Stimulated activated CD8-positive, alpha-beta memory T cell treated with anti-CD3 and anti-CD28 coated beads, Interleukin-4, amount 100 ng/mL, for 48 hours (primary cell): ENCODE results near the gene HENMT1.

ENCODE experiments used
- DNase-seq: peaks from one replicate; pipeline ENCODE4 v3.0.0-alpha.2; 2020

Gene HENMT1

DNA sequence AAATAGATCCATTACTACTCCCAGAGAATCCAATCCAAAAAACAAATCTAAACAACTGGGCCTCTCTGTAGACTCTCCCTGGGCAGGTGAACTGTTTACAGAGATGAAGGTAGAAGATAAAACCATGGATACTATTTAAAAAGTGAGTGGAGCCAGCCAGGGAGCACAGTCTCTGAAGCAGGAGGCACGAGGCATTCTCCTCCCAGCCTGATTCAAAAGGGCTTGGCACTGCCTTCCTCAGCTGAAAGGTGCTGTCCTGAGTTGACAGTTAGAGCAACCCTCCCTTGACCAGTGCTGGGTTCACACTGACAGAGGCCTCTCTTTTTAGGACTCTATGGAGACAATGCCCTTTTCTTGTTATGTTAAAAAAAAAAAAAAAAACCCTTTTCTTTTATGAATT is 36.8 kb downstream of the HENMT1 start:
- DNase-seq, result no peak

DNA sequence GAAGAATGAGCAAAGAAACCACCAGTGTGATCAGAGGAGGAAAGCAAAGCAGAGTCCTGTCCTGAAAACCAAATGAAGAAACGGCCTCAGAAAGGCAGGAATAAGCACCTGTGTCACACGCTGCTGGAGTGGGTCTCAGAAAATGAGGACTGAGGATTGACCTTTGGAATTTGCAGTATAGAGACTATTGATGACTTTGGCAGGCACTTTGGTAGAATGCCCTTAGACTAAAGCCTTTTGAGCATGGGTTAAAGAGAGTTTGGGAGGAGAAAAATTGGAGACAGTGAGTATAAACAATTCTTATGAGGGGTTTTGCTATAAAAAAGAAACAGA is 43.2 kb downstream of the HENMT1 start:
- DNase-seq, result no peak

DNA sequence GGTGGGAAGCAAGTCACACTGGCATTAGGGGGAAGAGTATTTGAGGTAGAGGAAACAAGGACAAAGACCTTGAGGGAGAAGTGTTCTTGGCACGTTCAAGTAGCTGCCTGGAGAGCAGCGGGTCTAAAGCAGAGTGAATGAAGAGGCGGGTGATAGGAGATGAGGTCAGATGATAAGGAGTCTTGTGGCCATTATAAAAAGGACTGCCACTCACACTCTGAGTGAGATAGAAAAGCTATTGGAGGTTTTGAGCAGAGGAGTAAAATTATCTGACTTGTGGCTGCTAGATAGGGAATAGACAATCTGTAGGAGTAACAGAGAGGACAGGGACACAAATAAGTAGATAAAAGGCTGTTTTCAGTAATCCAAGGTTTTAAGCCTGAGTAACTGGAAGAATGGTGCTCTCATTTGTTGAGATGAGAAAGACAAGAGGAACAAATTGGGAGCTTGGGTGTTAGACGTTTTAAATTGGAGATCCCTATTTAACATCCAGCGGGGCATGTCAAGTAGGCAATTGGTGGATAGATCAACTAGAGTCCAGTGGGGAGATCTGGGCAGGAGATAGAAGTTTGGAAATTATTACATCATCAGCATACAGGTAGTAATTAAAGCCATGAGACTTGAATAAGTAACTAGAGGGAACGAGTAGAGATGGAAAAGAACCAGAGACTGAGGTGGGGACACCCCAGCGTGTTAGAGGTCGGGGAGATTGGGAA is 43.7 kb downstream of the HENMT1 start:
- no peak for DNase-seq

DNA sequence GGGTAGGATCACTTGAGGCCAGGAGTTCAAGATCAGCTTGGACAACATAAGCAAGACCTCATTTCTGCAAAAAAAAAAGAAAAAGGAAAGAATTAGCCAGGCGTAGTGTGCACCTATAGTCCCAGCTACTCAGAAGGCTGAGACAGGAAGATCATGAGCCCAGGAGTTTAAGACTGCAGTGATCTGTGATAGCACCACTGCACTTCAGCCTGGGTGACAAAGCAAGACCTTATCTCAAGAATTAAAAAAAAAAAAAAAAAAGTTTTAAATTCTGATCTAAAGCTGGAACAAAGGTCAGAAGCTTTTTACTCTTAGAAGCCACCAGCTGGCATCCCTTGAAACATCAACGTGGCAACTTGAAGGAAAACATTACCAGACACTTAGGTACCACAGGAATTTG is 45.3 kb downstream of the HENMT1 start:
- DNase-seq, result no peak

DNA sequence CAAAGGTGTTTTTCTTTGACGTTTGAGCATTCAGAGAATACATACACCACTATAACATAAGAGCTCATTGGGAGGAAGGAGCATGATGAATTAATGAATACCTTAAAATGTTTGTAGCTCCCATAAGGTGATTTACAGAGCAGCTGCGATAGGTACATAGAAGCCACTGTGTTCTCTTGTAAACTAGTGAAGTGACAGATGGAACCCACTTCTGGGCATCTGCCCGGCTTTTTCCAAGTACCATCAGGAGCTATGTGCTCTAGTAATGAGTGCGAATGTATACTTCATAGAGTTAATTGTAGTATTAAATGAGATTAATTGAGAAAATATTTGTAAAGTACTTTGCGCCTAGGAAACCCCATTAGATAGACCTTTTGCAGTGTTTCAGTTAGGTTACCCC is 48.4 kb downstream of the HENMT1 start:
- DNase-seq, result no peak

DNA sequence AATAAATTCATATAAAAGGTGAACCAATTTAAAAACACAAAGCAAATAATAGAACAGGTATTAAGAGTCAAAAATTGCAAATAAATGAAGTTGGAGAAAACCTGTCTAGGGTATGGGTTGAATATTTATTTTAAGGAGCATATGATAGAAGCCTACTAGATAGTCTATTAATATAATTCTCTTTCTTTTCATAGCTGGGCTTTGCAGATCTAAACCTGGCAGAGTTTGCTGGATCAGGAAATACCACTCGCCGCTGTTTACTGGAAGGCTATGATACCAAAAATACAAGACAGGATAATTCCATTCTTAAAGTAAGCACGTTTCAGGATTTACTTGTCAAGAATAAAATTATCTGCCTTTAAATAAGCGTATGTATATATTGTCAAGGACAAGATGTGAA is 48.9 kb downstream of the HENMT1 start:
- no peak for DNase-seq

DNA sequence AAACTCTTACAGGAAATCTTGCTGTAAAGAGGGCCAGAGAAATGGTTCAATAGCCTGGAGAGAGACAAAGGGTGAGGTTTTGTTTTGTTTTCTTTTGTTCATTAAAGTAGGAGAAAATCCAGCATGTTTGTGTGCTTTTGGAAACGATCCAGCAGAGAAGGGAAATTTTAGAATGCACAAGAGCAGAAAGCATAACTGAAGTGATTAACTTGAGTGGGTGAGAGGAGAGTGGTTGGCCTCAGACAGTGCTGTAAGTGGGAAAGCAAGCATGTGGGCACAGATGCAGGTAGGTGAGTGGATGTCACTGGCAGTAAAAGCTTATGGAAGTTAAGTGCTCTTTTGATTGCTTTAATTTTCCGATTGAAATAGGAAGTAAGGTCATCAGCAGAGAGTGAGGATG is 50.8 kb downstream of the HENMT1 start:
- DNase-seq, result no peak

DNA sequence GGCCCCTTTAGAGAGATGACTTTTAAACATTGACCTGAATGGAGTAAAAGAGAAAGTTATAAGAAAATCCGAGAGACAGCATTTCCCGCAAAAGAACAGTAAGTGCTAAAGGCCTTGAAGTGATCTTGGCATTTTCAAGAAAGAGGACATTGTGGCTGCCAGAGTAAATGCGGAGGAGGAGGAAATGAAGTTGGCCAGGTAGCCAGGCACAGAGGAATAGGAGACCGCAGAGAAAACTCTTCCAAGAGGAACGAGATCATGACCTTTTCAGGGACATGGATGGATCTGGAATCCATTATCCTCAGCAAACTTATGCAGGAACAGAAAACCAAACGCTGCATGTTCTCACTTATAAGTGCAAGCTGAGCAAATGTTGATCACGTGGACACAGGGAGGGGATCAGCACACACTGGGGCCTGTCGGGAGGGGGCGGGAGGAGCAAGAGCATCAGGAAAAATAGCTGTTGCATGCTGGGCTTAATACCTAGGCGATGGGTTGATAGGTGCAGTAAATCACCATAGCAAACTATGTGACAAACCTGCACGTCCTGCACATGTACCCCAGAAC is 51.3 kb downstream of the HENMT1 start:
- no peak for DNase-seq

DNA sequence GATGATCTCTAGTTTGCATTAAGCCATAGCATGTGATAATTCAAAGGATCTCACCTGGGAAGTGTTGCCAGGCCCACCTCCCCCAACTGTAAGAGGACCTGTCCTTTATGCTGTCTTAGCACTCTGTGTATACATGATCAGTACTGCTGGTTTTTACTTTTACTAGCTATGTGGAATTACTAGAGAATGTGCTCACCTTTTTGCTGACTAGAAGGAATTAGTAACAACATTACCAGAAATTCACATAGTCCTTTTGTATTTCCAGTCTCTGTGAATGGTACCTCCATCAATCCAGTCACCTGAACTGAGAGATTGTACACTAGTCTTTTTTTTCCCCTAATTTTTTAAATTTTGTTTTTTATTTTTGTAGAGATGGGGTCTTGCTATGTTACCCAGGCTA is 54.4 kb downstream of the HENMT1 start:
- DNase-seq, result no peak

DNA sequence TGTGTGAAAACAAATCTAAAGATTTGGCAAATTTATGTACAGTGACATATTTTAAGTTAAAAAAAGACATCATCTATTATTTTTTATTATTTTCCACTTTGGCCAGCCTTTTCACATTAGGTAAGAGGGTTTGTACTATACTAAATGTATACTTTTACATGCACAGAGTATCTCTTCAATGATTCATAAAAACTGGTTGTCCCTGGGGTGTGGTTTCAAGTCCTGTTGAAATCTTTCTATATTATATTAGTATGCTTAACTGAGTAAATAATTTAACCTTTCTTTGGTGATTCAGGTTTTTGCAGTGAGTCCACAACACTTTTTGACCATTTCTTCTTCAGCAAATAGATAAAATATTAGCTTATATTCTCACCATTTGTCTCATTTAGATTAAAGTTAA is 55.3 kb downstream of the HENMT1 start:
- no peak for DNase-seq

DNA sequence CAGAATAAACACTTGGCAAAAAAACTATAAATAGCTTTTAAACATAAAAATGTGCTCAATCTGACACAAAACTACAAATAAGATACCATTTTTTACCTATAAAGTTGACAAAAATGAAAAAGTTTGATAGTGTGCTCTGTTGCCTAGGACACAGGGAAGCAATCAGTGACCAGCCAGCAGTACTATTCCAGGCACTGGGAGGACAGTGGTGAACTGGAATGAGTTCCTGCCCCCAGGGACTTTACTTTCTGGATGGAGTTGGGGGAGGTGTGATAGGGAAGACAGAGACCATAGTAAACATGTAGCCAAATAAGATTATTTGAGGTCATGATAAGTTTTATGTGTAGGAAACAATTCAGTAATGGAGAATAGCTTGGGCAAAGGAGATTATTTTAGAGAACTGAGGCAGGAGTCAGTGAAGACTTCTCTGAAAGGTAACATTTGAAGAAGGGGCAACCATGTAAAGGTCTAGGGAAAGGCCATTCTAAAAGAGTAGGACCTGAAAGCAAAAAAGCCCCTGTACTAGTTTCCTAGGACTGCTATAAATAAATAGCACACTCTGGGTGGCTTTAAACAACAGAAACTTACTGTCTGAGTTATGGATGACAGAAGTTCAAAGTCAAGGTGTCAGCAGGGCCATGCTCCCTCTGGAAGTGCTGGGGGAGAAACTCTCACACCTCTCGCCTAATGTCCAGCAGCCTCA is 59.0 kb downstream of the HENMT1 start:
- no peak for DNase-seq

DNA sequence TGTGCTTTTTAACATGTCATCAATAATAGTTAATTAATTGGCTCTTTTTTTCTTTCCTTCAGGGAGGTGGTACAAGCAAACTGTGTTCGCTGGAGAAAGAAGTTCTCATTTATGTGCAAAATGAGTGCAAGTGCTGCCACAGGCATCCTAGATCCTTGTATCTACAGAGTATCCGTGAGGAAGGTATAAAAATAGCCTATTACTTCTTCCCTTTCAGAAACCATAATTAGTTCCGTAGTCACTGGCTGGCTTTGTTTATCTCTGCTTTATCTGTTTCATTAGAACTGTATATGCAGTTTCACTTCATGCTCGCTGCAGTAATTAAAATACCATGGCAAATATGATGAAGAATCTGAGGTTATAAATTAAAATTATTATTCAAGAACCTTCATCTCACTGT is 60.4 kb downstream of the HENMT1 start:
- DNase-seq, result no peak

DNA sequence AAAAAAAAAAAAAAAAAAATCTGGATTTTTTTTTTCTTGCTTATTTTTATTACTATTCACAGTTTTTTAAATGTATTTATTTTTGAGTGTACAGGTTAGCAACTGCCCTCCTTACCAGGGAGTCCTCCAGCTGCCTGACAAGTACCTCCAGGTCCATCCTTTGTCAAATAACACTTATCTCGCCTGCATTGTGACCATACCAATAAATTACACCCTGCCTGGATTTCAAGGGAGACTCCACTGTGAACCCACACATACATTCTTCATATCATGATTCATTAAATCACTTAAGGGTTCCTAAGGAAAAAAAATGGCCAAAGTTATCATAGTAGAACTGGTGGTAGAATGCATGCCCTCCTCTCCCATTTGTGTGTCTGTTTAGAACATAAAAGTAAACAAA is 62.6 kb downstream of the HENMT1 start:
- no peak for DNase-seq
